GM12892 (cell line): Measurements from ENCODE around the gene PRKCH.

ENCODE experiments used
- POLR2A ChIP-seq: IDR thresholded peaks from 2 replicates; pipeline ENCODE4 v1.6.1; 2011; ENCODE audit warnings: low read depth, low read length, control low read depth
- POLR2AphosphoS5 ChIP-seq: IDR thresholded peaks from 2 replicates; pipeline ENCODE4 v1.6.1; 2011; ENCODE audit warnings: low read depth, low read length, control low read depth
- TAF1 ChIP-seq: IDR thresholded peaks from 2 replicates; pipeline ENCODE4 v1.6.1; 2011; ENCODE audit warnings: low read depth, mild to moderate bottlenecking, control low read depth, low read length, borderline replicate concordance

GRCh38 chr14:61508526-61508925 is 187.1 kb downstream of the PRKCH start:
- no peak for TF ChIP-seq POLR2AphosphoS5
- TF ChIP-seq POLR2A, result no peak
- no peak for TF ChIP-seq TAF1
